Type B pancreatic cell (in vitro differentiated cells): Measurements from ENCODE around the gene ELN. TPM values are rescaled to one million over a fixed set of nuclear protein-coding genes. Genes with fewer than 3 reads are reported as not detected.

Experiments
- DNase-seq: peaks from one replicate; pipeline ENCODE4 v3.0.0; 2021; ENCODE audit warnings: mixed read lengths; ENCODE audit not compliant: unreplicated experiment; ENCODE audit errors: extremely low spot score
- H3K27ac Mint-ChIP-seq: 2 replicates; pipeline ENCODE4 v1.8.0; 2021; ENCODE audit warnings: mild to moderate bottlenecking, mixed read lengths
- H3K27me3 Mint-ChIP-seq: 2 replicates; pipeline ENCODE4 v1.8.0; 2021; ENCODE audit warnings: mixed read lengths
- H3K36me3 Mint-ChIP-seq: 2 replicates; pipeline ENCODE4 v1.8.0; 2021; ENCODE audit warnings: mixed read lengths
- H3K4me1 Mint-ChIP-seq: one replicate; pipeline ENCODE4 v1.8.0; 2021; ENCODE audit warnings: mixed read lengths; ENCODE audit not compliant: unreplicated experiment
- H3K4me3 Mint-ChIP-seq: 2 replicates; pipeline ENCODE4 v1.8.0; 2021; ENCODE audit warnings: mild to moderate bottlenecking, mixed read lengths
- H3K9me3 Mint-ChIP-seq: 2 replicates; pipeline ENCODE4 v1.8.0; 2021; ENCODE audit warnings: mixed read lengths
- CTCF ChIP-seq: fragments of 200-600 bp; sonication (generic); conservative IDR thresholded peaks from 2 replicates; pipeline ENCODE4 v1.5.0; 2021; ENCODE audit warnings: antibody characterized with exemption, mild to moderate bottlenecking
- total RNA-seq: library from RNA; stranded (reverse); gene quantifications from 2 replicates; pipeline ENCODE4 v1.2.1, GENCODE V29; 2021; ENCODE audit warnings: low replicate concordance

ELN gene
- total RNA-seq, 1 donor from 2014 or later, result 8.8 TPM

DNA sequence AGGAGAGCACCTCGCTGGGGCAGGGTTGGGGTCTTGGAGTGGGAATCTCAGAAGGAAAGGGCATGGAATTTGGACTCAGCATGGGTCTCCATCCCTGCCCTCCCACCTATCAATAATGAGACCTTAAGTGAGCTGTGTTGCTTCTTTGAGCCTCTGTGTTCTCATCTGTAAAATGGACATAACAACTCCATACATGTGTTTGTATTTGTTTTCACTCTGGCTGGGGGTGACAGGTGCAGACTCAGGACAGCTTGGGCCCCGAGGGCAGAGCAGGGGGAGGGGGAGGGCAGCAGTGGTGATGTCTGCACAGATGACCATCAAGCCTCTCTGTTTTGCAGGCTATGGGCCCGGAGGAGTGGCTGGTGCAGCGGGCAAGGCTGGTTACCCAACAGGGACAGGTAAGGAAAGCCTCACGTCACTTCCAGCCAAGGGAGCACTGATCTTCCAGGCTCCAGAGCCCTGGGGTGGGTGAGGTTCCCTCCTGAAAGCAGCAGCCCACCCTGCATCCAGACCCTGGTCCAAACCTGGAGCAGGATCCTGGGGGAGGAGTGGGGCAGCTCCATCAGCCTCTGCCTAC, 19.9 kb downstream of the ELN start:
- no peak overlapping the region for H3K27ac Mint-ChIP-seq
- H3K36me3 Mint-ChIP-seq, result no peaks in the 10 kb centered on the region
- H3K9me3 Mint-ChIP-seq, result no peaks in the 10 kb centered on the region
- TF ChIP-seq CTCF, result no peak
- peaks cover 8% of the 10 kb centered on the region for H3K4me1 Mint-ChIP-seq
- no peak overlapping the region for H3K4me3 Mint-ChIP-seq
- H3K27me3 Mint-ChIP-seq, result peaks cover 11% of the 10 kb centered on the region
- no peak for DNase-seq

DNA sequence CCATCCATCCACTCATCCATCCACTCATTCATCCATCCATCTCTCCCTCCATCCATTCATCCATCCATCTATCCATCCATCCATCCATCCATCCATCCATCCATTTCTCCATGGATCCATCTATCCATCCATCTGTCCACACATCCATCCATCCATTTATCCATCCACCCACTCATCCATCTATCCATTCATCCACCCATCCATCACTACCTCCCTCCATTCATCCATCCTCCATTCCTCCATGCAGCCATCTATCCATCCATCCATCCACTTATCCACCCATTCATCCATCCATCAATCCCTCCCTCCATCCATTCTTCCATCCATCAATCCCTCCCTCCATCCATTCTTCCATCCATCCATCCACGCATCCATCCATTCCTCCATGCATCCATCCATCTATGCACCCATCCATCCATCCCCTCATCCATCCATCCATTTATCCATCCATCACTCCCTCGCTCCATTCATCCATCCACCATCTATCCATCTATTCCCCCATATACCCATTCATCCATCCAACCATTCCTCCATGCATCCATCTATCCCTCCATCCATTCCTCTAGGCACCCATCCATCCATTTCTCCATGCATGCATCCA, 21.1 kb downstream of the ELN start:
- H3K36me3 Mint-ChIP-seq, result no peaks in the 10 kb centered on the region
- no peak overlapping the region for H3K27ac Mint-ChIP-seq
- H3K9me3 Mint-ChIP-seq, result no peaks in the 10 kb centered on the region
- H3K4me3 Mint-ChIP-seq, result no peak overlapping the region
- no peaks in the 10 kb centered on the region for H3K4me1 Mint-ChIP-seq
- H3K27me3 Mint-ChIP-seq, result peaks cover 11% of the 10 kb centered on the region
- TF ChIP-seq CTCF, result no peak
- no peak for DNase-seq

GRCh38 chr7:74049997-74050798, 22.2 kb downstream of the ELN start:
- DNase-seq, result no peak
- no peaks in the 10 kb centered on the region for H3K9me3 Mint-ChIP-seq
- no peak overlapping the region for H3K27ac Mint-ChIP-seq
- H3K36me3 Mint-ChIP-seq, result no peaks in the 10 kb centered on the region
- H3K4me1 Mint-ChIP-seq, result no peaks in the 10 kb centered on the region
- no peak for TF ChIP-seq CTCF
- H3K27me3 Mint-ChIP-seq, result peaks cover 11% of the 10 kb centered on the region
- no peak overlapping the region for H3K4me3 Mint-ChIP-seq

DNA sequence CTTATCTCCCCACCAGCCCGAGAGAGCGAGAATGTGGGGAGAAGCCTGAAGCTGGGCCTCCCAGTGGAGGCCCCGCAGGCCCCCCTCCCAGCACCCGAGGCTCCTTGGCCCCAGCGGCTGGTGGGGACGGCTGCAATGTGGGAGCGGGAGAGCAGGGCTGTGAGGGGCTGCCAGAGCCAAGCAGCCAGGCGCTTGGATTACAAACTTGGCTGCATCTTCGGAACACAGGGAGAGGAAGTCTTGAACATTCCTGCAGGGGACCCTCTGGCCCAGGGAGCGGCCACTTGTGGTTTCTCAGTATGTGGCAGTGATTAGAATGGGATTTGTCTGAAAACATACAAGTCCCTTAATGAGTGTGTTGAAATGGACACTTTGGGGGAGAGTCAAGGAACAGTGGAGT, 23.2 kb downstream of the ELN start:
- Mint-ChIP-seq H3K27me3 (peaks cover 8% of the 10 kb centered on the region), H3K9me3 (no peaks in the 10 kb centered on the region), H3K27ac (no peak overlapping the region), H3K4me1 (no peaks in the 10 kb centered on the region), H3K4me3 (no peak overlapping the region), H3K36me3 (no peaks in the 10 kb centered on the region)
- TF ChIP-seq CTCF, result no peak
- no peak for DNase-seq

DNA sequence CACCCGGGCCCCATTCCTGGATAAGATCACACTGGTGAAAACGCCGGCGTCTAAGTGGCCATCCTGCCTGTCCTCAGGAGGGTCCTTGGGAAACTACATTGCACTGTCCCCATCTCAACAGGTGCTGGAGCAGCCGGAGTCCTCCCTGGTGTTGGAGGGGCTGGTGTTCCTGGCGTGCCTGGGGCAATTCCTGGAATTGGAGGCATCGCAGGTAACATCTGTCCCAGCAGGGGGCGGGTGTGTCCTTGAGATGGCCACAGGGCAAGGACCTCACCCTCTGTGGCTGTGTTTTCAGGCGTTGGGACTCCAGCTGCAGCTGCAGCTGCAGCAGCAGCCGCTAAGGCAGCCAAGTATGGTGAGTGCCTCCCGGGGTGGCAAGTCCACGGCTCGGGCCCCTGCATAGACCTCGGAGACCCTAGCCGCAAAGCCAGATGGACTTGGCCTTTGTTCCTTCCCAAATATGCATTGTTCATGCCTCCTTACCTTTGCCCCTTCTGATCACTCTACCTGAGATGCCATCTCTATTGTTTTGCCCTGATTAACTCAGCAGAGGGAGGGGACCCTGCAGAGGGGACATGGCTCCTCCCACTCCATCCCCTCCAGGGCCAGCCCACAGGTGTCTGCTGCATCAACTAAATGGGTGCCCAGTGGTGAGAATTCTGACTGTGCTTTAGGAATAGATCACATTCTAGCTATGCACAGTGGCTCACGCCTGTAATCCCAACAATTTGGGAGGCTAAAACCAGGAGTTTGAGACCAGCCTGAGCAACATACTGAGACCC, 23.8 kb downstream of the ELN start:
- peak; percentile 60 for TF ChIP-seq CTCF

More for the DNA sequence above, 23.8 kb downstream of the ELN start:
- H3K27ac Mint-ChIP-seq, result no peak overlapping the region
- H3K9me3 Mint-ChIP-seq, result no peaks in the 10 kb centered on the region
- H3K27me3 Mint-ChIP-seq, result peaks cover 8% of the 10 kb centered on the region
- no peaks in the 10 kb centered on the region for H3K4me1 Mint-ChIP-seq
- DNase-seq, result no peak
- H3K4me3 Mint-ChIP-seq, result no peak overlapping the region
- H3K36me3 Mint-ChIP-seq, result no peaks in the 10 kb centered on the region
